Umbilical cord (tissue), 2 donors: Measurements from ENCODE around the gene TMEM97. TPM values are rescaled to one million over a fixed set of nuclear protein-coding genes. Genes with fewer than 3 reads are reported as not detected.
"Not testable (repeated sequence)": the region's sequence is repeated elsewhere in the genome, so short reads cannot be mapped to it uniquely, and the experiment has no call there.

Source experiments
- DNase-seq: peaks from one replicate; pipeline ENCODE4 v3.0.0-alpha.2; 2015; ENCODE audit warnings: low spot score
- total RNA-seq: library from RNA; depleted of rRNA; stranded (reverse); fragments of >200 nt; gene quantifications from one replicate; pipeline ENCODE4 v1.2.3, GENCODE V29; 2014; ENCODE audit warnings: low replicate concordance; ENCODE audit not compliant: insufficient read depth

The TMEM97 gene
- 20.9 TPM for total RNA-seq

GRCh38 chr17:28318759-28319597 is at the start of gene TMEM97:
Gene TMEM97, plus strand, starts transcription at chr17:28319200. Its CDS starts 40 bp downstream, at chr17:28319240.
- DNase-seq, result peak; percentile 98

DNA sequence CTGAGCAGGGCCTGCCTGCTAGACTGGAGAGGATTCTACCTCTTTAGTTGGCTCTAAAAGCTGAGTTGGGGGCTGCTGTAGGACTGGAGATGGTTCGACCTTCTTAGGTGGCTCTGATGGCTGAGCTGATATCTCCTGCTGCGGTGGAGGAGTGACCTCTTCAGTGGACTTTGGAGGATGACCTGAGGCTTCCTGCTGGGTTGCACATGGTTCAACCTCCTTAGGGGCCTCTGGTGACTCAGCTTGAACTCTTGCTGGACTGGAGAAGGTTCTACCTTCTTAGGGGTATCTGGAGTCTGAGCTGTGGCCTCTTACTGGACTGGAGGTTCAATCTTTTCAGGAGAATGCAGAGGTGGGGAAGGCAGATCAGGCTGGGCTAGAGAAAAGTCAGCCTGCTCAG is 48.9 kb upstream of the TMEM97 start:
- DNase-seq, result no peak

- DNase-seq, result no peak
Observed at GRCh38 chr17:28270926-28271325, 48.1 kb upstream of the TMEM97 start.

DNA sequence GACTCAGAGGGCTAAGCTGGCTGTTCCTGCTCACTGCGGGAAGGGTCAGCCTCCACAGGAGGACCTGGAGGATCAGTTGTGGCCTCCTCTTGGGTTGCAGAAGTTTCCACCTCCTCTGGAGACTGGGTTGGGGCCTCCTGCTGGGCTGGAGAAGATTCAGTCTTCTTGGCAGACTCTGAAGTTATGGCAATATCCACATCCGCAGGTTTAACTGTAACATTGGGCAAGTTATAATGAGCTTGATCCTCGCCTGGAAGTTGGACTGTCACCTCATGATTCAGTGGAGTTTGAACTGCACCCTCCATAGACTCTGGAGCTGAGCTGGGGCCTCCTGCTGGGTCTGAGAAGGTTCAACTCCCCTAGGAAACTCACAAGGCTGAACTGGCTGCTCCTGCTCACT is 47.6 kb upstream of the TMEM97 start:
- no peak for DNase-seq

DNA sequence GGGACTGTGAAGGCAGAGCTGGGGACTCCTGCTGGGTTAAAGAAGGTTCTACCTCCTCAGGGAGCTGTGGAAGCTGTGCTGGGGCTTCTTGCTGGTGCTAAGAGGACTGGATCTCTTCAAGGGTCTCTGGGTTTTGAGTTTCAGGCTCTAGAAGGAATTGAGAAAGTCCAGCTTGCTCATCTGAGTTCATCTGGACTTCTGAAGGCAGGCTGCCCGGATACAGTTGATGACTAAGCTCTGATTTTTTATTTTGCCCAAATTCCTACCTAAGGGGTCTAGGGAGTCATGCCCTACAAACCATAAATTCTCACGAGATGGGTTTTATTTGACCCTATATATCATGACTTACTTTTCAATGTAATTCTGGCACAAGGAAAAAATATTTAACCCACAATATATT is 46.8 kb upstream of the TMEM97 start:
- DNase-seq, result no peak

GRCh38 chr17:28273341-28273740 is 45.7 kb upstream of the TMEM97 start:
- DNase-seq, result not testable (repeated sequence)

DNA sequence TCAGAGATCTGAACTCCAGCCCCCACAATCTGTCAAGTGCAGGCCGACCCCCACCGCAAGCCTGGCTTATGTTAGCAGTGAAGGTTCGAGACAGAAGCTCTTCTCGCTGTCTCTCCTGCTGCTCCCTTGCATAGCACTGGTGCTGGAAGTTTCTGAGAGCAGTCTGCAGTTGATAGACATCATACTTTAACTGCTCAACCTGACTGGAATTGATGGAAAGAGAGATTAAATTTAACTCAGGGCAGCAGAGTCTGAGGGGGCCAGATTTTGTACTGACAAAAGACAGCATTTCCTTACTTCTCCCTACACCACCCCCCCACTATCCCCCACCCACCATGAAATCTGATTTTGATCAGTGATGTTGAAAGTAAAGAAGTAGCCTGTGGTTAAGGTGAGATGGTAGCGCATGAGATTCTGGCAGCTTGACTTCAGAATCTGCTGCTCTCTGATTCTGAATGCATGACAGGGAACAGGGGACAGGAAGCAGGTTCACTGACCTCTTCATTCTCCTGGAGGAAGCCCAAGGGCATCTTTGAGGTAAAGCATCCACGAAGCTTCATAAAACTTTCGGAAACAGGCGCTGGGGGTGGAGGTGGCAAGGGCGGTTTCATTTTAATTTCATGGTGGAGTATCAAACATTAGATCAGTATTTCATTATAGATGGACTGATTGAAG is 44.3 kb upstream of the TMEM97 start:
- DNase-seq, result no peak

DNA sequence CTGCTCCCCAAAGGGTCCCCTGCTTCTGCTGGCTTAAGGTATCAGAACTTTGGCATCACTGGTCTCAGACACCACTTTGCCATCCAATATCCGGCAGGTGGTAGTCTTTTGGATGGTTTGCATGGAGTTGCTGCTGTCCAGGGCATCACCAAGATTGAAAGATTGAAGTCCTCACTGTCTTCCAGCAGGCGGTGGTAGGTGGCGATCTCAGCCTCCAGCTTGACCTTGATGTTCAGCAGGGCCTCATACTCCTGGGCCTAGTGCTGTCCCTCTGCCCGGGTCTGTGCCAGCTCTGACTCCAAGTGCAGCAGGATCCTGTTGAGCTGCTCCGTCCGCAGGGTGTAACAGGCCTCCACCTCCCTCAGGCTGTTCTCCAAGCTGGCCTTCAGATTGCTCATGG is 43.0 kb upstream of the TMEM97 start:
- DNase-seq, result no peak

- no peak for DNase-seq
Observed at GRCh38 chr17:28279411-28279810, 39.6 kb upstream of the TMEM97 start.

- no peak for DNase-seq
Observed at GRCh38 chr17:28280826-28281225, 38.2 kb upstream of the TMEM97 start.

DNA sequence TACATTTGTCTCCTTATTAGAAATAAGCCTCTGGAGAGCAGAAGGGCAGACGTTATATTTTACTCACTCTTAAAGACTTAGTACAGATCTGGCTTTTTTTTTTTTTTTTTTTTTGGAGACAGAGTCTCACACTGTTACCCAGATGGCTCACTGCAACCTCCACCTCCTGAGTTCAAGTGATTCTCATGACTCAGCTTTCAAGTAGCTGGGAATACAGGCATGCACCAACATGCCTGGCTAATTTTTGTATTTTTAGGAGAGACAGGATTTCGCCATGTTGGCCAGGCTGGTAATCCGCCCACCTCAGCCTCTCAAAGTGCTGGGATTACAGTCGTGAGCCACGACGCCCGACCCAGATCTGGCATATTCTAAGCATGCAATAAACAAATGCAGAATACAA is 36.4 kb upstream of the TMEM97 start:
- peak; percentile 59 for DNase-seq

- DNase-seq, result no peak
Observed at GRCh38 chr17:28285965-28286364, 33.0 kb upstream of the TMEM97 start.

- no peak for DNase-seq
Observed at GRCh38 chr17:28290703-28291102, 28.3 kb upstream of the TMEM97 start.

DNA sequence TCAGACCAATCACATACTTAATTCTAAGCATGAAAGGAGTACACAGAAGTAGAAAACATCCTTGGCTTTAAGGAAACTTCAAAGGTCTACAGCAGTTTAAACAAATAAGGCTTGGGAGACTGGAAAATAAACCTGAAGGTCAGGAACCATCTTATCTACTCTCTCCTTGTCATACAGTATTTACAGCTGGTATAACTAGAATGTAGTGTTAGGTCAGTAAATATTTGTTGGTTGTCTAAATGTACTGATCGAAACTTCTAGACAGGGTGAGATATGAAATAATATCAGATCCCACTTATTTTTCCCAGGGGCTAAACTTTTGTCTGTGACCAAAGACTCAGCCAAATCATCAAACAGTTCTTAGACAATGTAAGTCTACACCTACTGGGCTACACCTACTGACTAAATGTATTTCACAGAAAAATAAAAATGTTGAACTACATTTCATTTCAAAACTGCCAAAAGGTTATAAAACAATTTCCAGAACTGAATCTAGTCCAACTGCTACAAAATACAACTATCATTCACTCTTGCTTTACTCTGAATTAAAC is 27.1 kb upstream of the TMEM97 start:
- DNase-seq, result no peak

DNA sequence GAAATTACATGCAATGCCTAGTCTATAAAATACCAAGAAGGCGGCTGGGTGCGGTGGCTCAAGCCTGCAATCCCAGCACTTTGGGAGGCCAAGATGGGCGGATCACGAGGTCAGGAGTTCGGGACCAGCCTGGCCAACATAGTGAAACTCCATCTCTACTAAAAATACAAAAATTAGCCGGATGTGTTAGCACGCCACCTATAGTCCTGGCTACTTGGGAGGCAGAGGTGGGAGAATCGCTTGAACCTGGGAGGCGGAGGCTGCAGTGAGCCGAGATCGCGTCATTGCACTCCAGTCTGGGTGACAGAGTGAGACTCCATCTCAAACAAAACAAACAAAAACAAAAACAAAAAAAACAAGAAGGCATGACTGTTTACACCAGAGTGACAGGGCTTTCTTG is 26.1 kb upstream of the TMEM97 start:
- not testable (repeated sequence) for DNase-seq

DNA sequence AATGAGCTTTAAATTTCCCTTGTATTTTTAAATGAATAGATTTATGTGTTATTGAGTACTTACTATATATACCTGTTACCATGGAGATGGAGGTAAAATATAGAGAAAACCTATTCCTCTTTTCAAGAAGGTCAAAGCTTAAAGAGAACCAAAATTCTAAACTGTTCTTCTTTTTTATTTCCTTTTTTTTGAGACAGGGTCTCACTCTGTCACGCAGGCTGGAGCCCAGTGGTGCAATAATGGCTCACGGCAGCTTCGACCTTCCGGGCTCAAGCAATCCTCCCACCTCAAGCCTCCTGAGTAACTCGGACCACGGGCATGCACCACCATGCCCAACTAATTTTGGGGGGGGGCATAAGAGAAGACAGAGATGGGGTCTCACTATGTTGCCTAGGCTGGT is 25.0 kb upstream of the TMEM97 start:
- DNase-seq, result no peak

- DNase-seq, result no peak
Observed at GRCh38 chr17:28295677-28296578, 23.1 kb upstream of the TMEM97 start.

DNA sequence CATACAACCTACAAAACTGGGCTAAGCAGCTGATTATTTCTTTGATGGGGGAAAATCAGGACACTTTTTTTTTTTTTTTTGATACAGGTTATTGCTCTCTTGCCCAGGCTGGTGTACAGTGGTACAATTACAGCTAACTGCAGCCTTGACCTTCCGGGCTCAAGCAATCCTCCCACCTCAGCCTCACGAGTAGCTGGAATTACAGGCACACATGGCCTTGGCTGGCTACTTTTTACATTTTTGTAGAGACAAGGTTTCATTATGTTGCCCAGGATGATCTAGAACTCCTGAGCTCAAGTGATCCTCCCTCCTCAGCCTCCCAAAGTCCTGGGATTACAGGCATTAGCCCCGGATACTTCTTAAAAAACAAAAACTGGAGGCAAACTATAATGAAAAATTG is 20.6 kb upstream of the TMEM97 start:
- DNase-seq, result no peak

DNA sequence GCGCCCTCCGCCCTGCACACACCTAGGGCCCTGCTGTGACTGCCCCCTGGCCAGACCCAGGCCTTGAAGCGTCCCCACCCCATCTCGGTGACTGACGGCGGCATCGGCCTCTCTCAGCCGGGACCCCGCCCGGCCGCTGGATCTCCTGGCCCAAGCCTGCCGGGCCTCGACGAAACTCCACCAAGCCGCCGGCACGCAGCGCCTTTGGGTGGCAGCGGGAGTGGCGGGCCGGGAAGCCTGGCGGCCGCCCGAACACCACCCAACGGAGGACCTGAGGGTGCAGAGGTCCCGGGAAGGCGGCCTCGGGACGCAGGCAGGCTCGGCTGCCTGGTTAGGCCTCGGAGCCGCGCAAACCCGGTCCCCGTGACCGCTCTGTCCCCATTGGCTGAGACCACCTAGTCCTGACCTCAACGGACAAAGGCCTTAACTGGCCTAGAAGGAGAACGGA is 12.0 kb upstream of the TMEM97 start:
- no peak for DNase-seq

DNA sequence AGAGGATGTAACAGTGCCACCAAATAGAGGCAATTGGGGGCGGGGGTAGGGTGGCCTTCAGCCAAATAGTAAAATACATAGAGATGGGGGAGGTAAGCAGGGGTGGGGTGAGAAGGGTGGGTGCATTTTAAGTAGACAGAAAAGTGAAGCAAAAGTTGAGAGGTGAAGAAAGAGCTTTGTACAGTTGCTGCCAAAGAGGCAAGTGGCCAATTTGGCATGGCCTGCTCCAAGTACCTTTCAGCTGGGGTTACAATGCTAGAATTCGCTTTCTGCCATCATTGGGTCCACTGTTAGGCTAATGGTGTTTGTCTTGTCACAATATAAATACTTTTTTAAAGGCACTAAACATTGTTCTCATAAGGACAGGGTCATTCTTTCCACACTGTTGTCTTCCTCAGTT is 5.2 kb upstream of the TMEM97 start:
- no peak for DNase-seq

DNA sequence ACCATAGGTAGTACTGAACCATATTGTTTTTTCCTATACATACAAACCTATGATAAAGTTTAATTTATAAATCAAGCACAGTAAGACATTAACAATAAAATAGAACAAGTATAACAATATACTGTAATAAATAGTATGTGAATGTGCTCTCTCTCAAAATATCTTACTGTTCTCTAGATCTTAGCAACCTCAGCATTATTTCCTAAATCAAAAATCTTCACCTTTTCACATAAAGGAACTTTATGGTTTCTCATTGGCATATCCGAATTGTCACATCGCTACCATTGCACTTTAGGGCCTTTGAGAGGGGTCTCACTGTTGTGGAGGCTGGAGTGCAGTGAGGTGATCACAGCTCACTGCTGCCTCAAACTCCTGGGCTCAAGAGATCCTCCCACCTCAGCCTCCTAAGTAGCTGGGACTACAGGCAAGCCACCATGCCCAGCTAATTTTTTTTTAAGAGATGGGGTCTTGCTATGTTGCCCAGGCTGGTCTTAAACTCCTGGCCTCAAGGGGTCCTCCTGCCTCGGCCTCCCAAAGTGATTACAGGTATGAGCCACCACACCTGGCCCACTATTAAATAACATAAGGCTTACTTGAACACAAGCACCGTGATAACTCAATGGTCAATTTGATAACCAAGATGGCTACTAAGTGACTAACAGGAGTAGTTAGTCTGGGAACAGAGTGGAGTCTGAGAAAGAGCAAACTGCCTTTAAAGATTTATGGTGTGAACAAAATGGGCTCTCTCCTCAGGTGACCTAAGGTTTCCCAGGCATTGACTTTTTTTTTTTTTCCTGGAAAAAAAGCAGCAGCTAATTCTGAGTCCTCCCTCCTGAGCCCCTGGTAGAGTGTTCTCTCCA is 2.9 kb upstream of the TMEM97 start:
- no peak for DNase-seq
